ENCODE data around the gene TBCD.
"Not testable (repeated sequence)": the region's sequence is repeated elsewhere in the genome, so short reads cannot be mapped to it uniquely, and the experiment has no call there.

The TBCD gene

GRCh38 chr17:82964851-82965341 is 213.0 kb downstream of the TBCD start:
- TF ChIP-seq Cebpa-rat (IDR thresholded peaks at IDR 0.05): no peak
- Histone ChIP-seq H4K20me1 (no peaks in the 10 kb centered on the region), H3K4me3 (no peak overlapping the region), H3K4me1 (peaks cover 94% of the 10 kb centered on the region), H3K9ac (no peak overlapping the region), H3K36me3 (no peaks in the 10 kb centered on the region), H3K9me3 (no peaks in the 10 kb centered on the region), H3K4me2 (peak overlapping the region; percentile 97), H3K27me3 (peaks cover 12% of the 10 kb centered on the region; the same call in 1 of the 2 replicates), H3K27ac (no peak overlapping the region)

- H3K27ac ChIP-seq: no peak overlapping the region
- H3K9me3 ChIP-seq: no peaks in the 10 kb centered on the region
- TF ChIP-seq Cebpa-rat (IDR thresholded peaks at IDR 0.05): no peak
- H3K9ac ChIP-seq: no peak overlapping the region
- peaks cover 98% of the 10 kb centered on the region for H3K4me1 ChIP-seq
- H3K27me3 ChIP-seq: peaks cover 12% of the 10 kb centered on the region; the same call in 1 of the 2 replicates
- H3K4me2 ChIP-seq: peak overlapping the region; percentile 97
- H4K20me1 ChIP-seq: no peaks in the 10 kb centered on the region
- no peak overlapping the region for H3K4me3 ChIP-seq
- H3K36me3 ChIP-seq: no peaks in the 10 kb centered on the region
Observed at GRCh38 chr17:82965371-82965770, 213.5 kb downstream of the TBCD start.

GRCh38 chr17:82966415-82966814 is 214.6 kb downstream of the TBCD start:
- peak overlapping the region; percentile 97 for H3K4me2 ChIP-seq
- H3K27me3 ChIP-seq: peaks cover 7% of the 10 kb centered on the region; the same call in 1 of the 2 replicates
- H3K9ac ChIP-seq: no peak overlapping the region
- peaks cover 100% of the 10 kb centered on the region for H3K4me1 ChIP-seq
- H3K27ac ChIP-seq: no peak overlapping the region
- H4K20me1 ChIP-seq: no peaks in the 10 kb centered on the region
- no peak for TF ChIP-seq Cebpa-rat (IDR thresholded peaks at IDR 0.05)
- no peak overlapping the region for H3K4me3 ChIP-seq
- no peaks in the 10 kb centered on the region for H3K36me3 ChIP-seq
- H3K9me3 ChIP-seq: no peaks in the 10 kb centered on the region

- Histone ChIP-seq H3K27ac (peak overlapping the region; percentile 82), H3K9me3 (no peaks in the 10 kb centered on the region), H3K4me2 (peak overlapping the region; percentile 97), H4K20me1 (no peaks in the 10 kb centered on the region), H3K36me3 (no peaks in the 10 kb centered on the region), H3K27me3 (no peaks in the 10 kb centered on the region), H3K4me1 (peaks cover 99% of the 10 kb centered on the region), H3K4me3 (no peak overlapping the region), H3K9ac (peak overlapping the region; percentile 58; the same call in 1 of the 2 replicates)
- no peak for TF ChIP-seq Cebpa-rat (IDR thresholded peaks at IDR 0.05)
Observed at GRCh38 chr17:82967268-82968032, 215.6 kb downstream of the TBCD start.

GRCh38 chr17:82968033-82968841 is 216.4 kb downstream of the TBCD start:
- H3K4me2 ChIP-seq: peak overlapping the region; percentile 97

GRCh38 chr17:82970067-82970466 is 218.2 kb downstream of the TBCD start:
- Histone ChIP-seq H3K27ac (peak overlapping the region; percentile 88), H3K9me3 (no peaks in the 10 kb centered on the region), H3K9ac (peak overlapping the region; percentile 73), H3K4me3 (peak overlapping the region; percentile 59), H4K20me1 (no peaks in the 10 kb centered on the region), H3K36me3 (no peaks in the 10 kb centered on the region), H3K4me2 (peak overlapping the region; percentile 97), H3K27me3 (no peaks in the 10 kb centered on the region), H3K4me1 (peaks cover 94% of the 10 kb centered on the region)
- TF ChIP-seq Cebpa-rat (IDR thresholded peaks at IDR 0.05): no peak; the same call in 1 of the 2 replicates

More at GRCh38 chr17:82968033-82968841, 216.4 kb downstream of the TBCD start:
- Histone ChIP-seq H3K27ac (peak overlapping the region; percentile 82), H3K4me1 (peaks cover 99% of the 10 kb centered on the region), H3K9ac (peak overlapping the region; percentile 58; the same call in 1 of the 2 replicates)
- not testable (repeated sequence) for H3K4me3 ChIP-seq, H3K36me3 ChIP-seq, H3K27me3 ChIP-seq, H4K20me1 ChIP-seq, H3K9me3 ChIP-seq

- peak overlapping the region; percentile 88 for H3K27ac ChIP-seq
- no peaks in the 10 kb centered on the region for H3K9me3 ChIP-seq
- no peak for TF ChIP-seq Cebpa-rat (IDR thresholded peaks at IDR 0.05)
- peak overlapping the region; percentile 73 for H3K9ac ChIP-seq
- peak overlapping the region; percentile 59 for H3K4me3 ChIP-seq
- peak overlapping the region; percentile 97 for H3K4me2 ChIP-seq
- H4K20me1 ChIP-seq: no peaks in the 10 kb centered on the region
- H3K4me1 ChIP-seq: peaks cover 84% of the 10 kb centered on the region
- H3K36me3 ChIP-seq: no peaks in the 10 kb centered on the region
- no peaks in the 10 kb centered on the region for H3K27me3 ChIP-seq
Observed at GRCh38 chr17:82970818-82971590, 219.1 kb downstream of the TBCD start.

- Histone ChIP-seq H3K4me3 (no peak overlapping the region), H3K27ac (peak overlapping the region; percentile 57), H3K27me3 (no peaks in the 10 kb centered on the region), H3K4me2 (peak overlapping the region; percentile 64), H3K4me1 (peaks cover 72% of the 10 kb centered on the region), H4K20me1 (no peaks in the 10 kb centered on the region), H3K9me3 (no peaks in the 10 kb centered on the region), H3K9ac (peak overlapping the region; percentile 21; the same call in 1 of the 2 replicates), H3K36me3 (no peaks in the 10 kb centered on the region)
- TF ChIP-seq Cebpa-rat (IDR thresholded peaks at IDR 0.05): no peak
Observed at GRCh38 chr17:82972836-82973372, 221.0 kb downstream of the TBCD start.
